SK-N-SH (cell line): ENCODE results near the gene JAM2.

Source experiments
- CHD2 ChIP-seq: fragments of 150-350 bp; IDR thresholded peaks from 2 replicates; pipeline ENCODE4 v1.6.1; 2018; ENCODE audit warnings: low read length; ENCODE audit not compliant: partially characterized antibody
- EZH2phosphoT487 ChIP-seq: fragments of 200-600 bp; sonication (generic); IDR thresholded peaks from 2 replicates; pipeline ENCODE4 v1.6.1; 2017; ENCODE audit warnings: low read depth, mixed run types, mild to moderate bottlenecking, antibody characterized with exemption, moderate library complexity, borderline replicate concordance
- FOXM1 ChIP-seq: IDR thresholded peaks from 2 replicates; pipeline ENCODE4 v1.4.0; 2012; ENCODE audit warnings: low read depth, mild to moderate bottlenecking
- POLR2AphosphoS5 ChIP-seq: IDR thresholded peaks from 2 replicates; pipeline ENCODE4 v1.6.1; 2012; ENCODE audit warnings: low read depth, low read length
- RAD21 ChIP-seq: IDR thresholded peaks from 2 replicates; pipeline ENCODE4 v1.6.1; 2012; ENCODE audit warnings: mild to moderate bottlenecking, low read length
- RXRA ChIP-seq: IDR thresholded peaks from 2 replicates; pipeline ENCODE4 v1.4.0; 2012; ENCODE audit warnings: low read depth, mild to moderate bottlenecking, borderline replicate concordance
- TAF1 ChIP-seq: IDR thresholded peaks from 2 replicates; pipeline ENCODE4 v1.6.1; 2012; ENCODE audit warnings: low read depth, mild to moderate bottlenecking, low read length, moderate library complexity, borderline replicate concordance
- YY1 ChIP-seq: IDR thresholded peaks from 2 replicates; pipeline ENCODE4 v1.4.0; 2012; ENCODE audit warnings: low read depth, mild to moderate bottlenecking
- TF ChIP-seq, protein P1 (sequence below): fragments of 150-350 bp; IDR thresholded peaks from 2 replicates; pipeline ENCODE4 v1.6.1; 2016; ENCODE audit warnings: mild to moderate bottlenecking, low read depth, low read length
- TF ChIP-seq, protein P2 (sequence below): fragments of 200-600 bp; sonication (generic); IDR thresholded peaks from 2 replicates; pipeline ENCODE4 v1.6.1; 2017; ENCODE audit warnings: antibody characterized with exemption, mild to moderate bottlenecking, moderate library complexity

DNA sequence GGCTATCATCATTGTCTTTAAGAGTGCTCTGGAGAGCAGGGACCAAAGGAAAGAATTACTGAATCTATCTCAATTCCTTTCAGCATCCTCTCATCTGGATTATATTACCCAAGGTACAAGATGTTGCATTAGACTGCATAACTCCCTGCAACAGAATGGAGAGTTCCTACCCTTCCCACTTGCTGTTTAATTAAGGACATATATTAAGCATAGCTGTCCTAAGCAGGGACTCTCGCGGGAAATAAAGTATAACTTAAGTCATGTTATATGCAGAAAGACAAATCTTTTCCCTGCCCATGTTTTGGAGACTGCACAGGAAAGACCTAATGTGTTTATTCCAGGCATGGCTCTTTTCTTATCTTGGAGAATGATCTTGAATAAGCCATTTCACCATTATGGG is 6.8 kb upstream of the JAM2 start:
- TF ChIP-seq, protein P1, sequence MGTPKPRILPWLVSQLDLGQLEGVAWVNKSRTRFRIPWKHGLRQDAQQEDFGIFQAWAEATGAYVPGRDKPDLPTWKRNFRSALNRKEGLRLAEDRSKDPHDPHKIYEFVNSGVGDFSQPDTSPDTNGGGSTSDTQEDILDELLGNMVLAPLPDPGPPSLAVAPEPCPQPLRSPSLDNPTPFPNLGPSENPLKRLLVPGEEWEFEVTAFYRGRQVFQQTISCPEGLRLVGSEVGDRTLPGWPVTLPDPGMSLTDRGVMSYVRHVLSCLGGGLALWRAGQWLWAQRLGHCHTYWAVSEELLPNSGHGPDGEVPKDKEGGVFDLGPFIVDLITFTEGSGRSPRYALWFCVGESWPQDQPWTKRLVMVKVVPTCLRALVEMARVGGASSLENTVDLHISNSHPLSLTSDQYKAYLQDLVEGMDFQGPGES: no peak
- TF ChIP-seq FOXM1 (no peak), EZH2phosphoT487 (no peak), YY1 (no peak), POLR2AphosphoS5 (no peak), RXRA (no peak), CHD2 (no peak), TAF1 (no peak), RAD21 (no peak)
- TF ChIP-seq, protein P2, sequence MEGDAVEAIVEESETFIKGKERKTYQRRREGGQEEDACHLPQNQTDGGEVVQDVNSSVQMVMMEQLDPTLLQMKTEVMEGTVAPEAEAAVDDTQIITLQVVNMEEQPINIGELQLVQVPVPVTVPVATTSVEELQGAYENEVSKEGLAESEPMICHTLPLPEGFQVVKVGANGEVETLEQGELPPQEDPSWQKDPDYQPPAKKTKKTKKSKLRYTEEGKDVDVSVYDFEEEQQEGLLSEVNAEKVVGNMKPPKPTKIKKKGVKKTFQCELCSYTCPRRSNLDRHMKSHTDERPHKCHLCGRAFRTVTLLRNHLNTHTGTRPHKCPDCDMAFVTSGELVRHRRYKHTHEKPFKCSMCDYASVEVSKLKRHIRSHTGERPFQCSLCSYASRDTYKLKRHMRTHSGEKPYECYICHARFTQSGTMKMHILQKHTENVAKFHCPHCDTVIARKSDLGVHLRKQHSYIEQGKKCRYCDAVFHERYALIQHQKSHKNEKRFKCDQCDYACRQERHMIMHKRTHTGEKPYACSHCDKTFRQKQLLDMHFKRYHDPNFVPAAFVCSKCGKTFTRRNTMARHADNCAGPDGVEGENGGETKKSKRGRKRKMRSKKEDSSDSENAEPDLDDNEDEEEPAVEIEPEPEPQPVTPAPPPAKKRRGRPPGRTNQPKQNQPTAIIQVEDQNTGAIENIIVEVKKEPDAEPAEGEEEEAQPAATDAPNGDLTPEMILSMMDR: no peak
